Erythroblast (primary cell): Measurements from ENCODE around the gene FBXL7.

Experiments
- GATA1 ChIP-seq: IDR thresholded peaks from 2 replicates; pipeline ENCODE4 v1.6.1; 2011; ENCODE audit warnings: low read depth, mild to moderate bottlenecking, control low read depth, low read length, moderate library complexity
- POLR2A ChIP-seq: IDR thresholded peaks from 2 replicates; pipeline ENCODE4 v1.6.1; 2011; ENCODE audit warnings: mild to moderate bottlenecking, low read length

- TF ChIP-seq POLR2A (no peak), GATA1 (no peak)
Measured at GRCh38 chr5:15623794-15624193, 123.8 kb downstream of the FBXL7 start.
